IMR-90 (cell line): Measurements from ENCODE around the gene DDX50. TPM values are rescaled to one million over a fixed set of nuclear protein-coding genes. Genes with fewer than 3 reads are reported as not detected.

ENCODE experiments used
- ATAC-seq: fragments of 200-7000 bp; cut with Tn5 transposase; 2 replicates; pipeline ENCODE4 v1.9.1; 2020; ENCODE audit warnings: low read depth, mild to moderate bottlenecking, moderate library complexity
- BruUV-seq: library from RNA; stranded (reverse); fragments of 400-500 nt; replicated peaks from 2 replicates; lab custom pipeline; 2021; lab: Mats Ljungman, UMichigan
- CTCF ChIA-PET: fragments of 300-600 bp; formaldehyde crosslinking; extraction: SDS; loops from one replicate; lab custom pipeline; 2021; ENCODE audit warnings: antibody characterized with exemption; lab: Yijun Ruan, JAX
- POLR2A ChIA-PET: fragments of 300-600 bp; sonication (Branson Sonifier 250); formaldehyde crosslinking; loops from one replicate; lab custom pipeline; 2022; ENCODE audit warnings: antibody characterized with exemption; ENCODE audit not compliant: unreplicated experiment; lab: Charles Lee
- DNase-seq: peaks from one replicate; pipeline ENCODE4 v3.0.0; 2013
- H2AFZ ChIP-seq: replicated peaks from 2 replicates; pipeline ENCODE3; 2013; ENCODE audit warnings: low read length, mild to moderate bottlenecking; ENCODE audit not compliant: poor library complexity
- H2AK5ac ChIP-seq: 2 replicates; pipeline ENCODE4 v1.6.1; 2013; ENCODE audit warnings: low read depth, low read length, inconsistent platforms
- H2AK9ac ChIP-seq: replicated peaks from 2 replicates; pipeline ENCODE3; 2013; ENCODE audit warnings: mild to moderate bottlenecking, low read depth, low read length, moderate library complexity; ENCODE audit not compliant: poor library complexity
- H2BK120ac ChIP-seq: 2 replicates; pipeline ENCODE4 v1.6.1; 2013; ENCODE audit warnings: low read depth, low read length, inconsistent platforms
- H2BK15ac ChIP-seq: 3 replicates; pipeline ENCODE4 v1.6.1; 2013; ENCODE audit warnings: low read depth, low read length, inconsistent platforms
- H2BK20ac ChIP-seq: 2 replicates; pipeline ENCODE4 v1.6.1; 2013; ENCODE audit warnings: low read depth, mild to moderate bottlenecking, inconsistent platforms, low read length, moderate library complexity
- H2BK5ac ChIP-seq: 2 replicates; pipeline ENCODE4 v1.6.1; 2013; ENCODE audit warnings: mild to moderate bottlenecking, low read depth, low read length, inconsistent platforms; ENCODE audit not compliant: poor library complexity, severe bottlenecking
- H3K14ac ChIP-seq: replicated peaks from 2 replicates; pipeline ENCODE4 v1.6.1; 2013; ENCODE audit warnings: low read depth, low read length, inconsistent platforms
- H3K18ac ChIP-seq: 2 replicates; pipeline ENCODE4 v1.6.1; 2013; ENCODE audit warnings: low read depth, low read length, control low read depth
- H3K23ac ChIP-seq: 2 replicates; pipeline ENCODE4 v1.6.1; 2013; ENCODE audit warnings: low read depth, low read length, inconsistent platforms
- H3K27ac ChIP-seq: 2 replicates; pipeline ENCODE4 v1.5.1; 2013; ENCODE audit warnings: mild to moderate bottlenecking, control low read depth, low read length; ENCODE audit not compliant: insufficient read depth
- H3K27me3 ChIP-seq: 2 replicates; pipeline ENCODE4 v1.6.1; 2013; ENCODE audit warnings: low read length; ENCODE audit not compliant: control insufficient read depth, insufficient read depth
- H3K36me3 ChIP-seq: 2 replicates; pipeline ENCODE4 v1.6.1; 2013; ENCODE audit warnings: low read length, mixed read lengths; ENCODE audit not compliant: control insufficient read depth, insufficient read depth
- H3K4ac ChIP-seq: 2 replicates; pipeline ENCODE4 v1.6.1; 2013; ENCODE audit warnings: low read depth, low read length, inconsistent platforms
- H3K4me1 ChIP-seq: 2 replicates; pipeline ENCODE4 v1.6.1; 2013; ENCODE audit warnings: low read length, mixed read lengths; ENCODE audit not compliant: control insufficient read depth, insufficient read depth
- H3K4me2 ChIP-seq: 2 replicates; pipeline ENCODE4 v1.6.1; 2013; ENCODE audit warnings: low read depth, mild to moderate bottlenecking, control low read depth, low read length, moderate library complexity
- H3K4me3 ChIP-seq: 2 replicates; pipeline ENCODE4 v1.5.1; 2013; ENCODE audit warnings: low read depth, mild to moderate bottlenecking, control low read depth, low read length, moderate library complexity; ENCODE audit not compliant: insufficient read depth
- H3K56ac ChIP-seq: 2 replicates; pipeline ENCODE4 v1.6.1; 2013; ENCODE audit warnings: low read length, inconsistent platforms; ENCODE audit not compliant: insufficient read depth; ENCODE audit errors: extremely low read depth
- H3K79me1 ChIP-seq, 2 experiments: 2 replicates each; pipeline ENCODE4 v1.6.1; 2013; ENCODE audit warnings: low read length in 2 of 2, inconsistent platforms in 1 of 2, low read depth in 1 of 2
- H3K9ac ChIP-seq: 2 replicates; pipeline ENCODE4 v1.6.1; 2013; ENCODE audit warnings: low read depth, low read length, control low read depth
- H3K9me1 ChIP-seq: 2 replicates; pipeline ENCODE4 v1.6.1; 2013; ENCODE audit warnings: low read length, inconsistent platforms; ENCODE audit not compliant: insufficient read depth
- H3K9me3 ChIP-seq: 2 replicates; pipeline ENCODE4 v1.6.1; 2013; ENCODE audit warnings: low read length; ENCODE audit not compliant: control insufficient read depth, insufficient read depth
- H4K20me1 ChIP-seq: 2 replicates; pipeline ENCODE4 v1.6.1; 2013; ENCODE audit warnings: low read length, inconsistent platforms; ENCODE audit not compliant: insufficient read depth
- H4K5ac ChIP-seq: 2 replicates; pipeline ENCODE4 v1.6.1; 2013; ENCODE audit warnings: mild to moderate bottlenecking, low read depth, low read length, control low read depth
- H4K8ac ChIP-seq, 2 experiments: 2 replicates each; pipeline ENCODE4 v1.6.1; 2013; ENCODE audit warnings: low read depth in 2 of 2, low read length in 2 of 2, control low read depth in 1 of 2, inconsistent platforms in 1 of 2
- H4K91ac ChIP-seq: 2 replicates; pipeline ENCODE4 v1.6.1; 2013; ENCODE audit warnings: low read depth, low read length, inconsistent platforms; ENCODE audit not compliant: insufficient read depth
- BHLHE40 ChIP-seq: fragments of 150-350 bp; IDR thresholded peaks from 2 replicates; pipeline ENCODE4 v1.6.1; 2016; ENCODE audit warnings: mild to moderate bottlenecking, low read depth, low read length
- CEBPB ChIP-seq: IDR thresholded peaks from 2 replicates; pipeline ENCODE4 v1.6.1; 2012; ENCODE audit warnings: low read depth, low read length, improper control_type of control experiment
- CHD1 ChIP-seq: IDR thresholded peaks from 2 replicates; pipeline ENCODE4 v1.6.1; 2012; ENCODE audit warnings: low read depth, low read length, improper control_type of control experiment
- CTCF ChIP-seq: conservative IDR thresholded peaks from 2 replicates; pipeline ENCODE4 v1.5.1; 2012; ENCODE audit warnings: mild to moderate bottlenecking, low read depth, low read length, improper control_type of control experiment
- ELK1 ChIP-seq: fragments of 150-350 bp; IDR thresholded peaks from 2 replicates; pipeline ENCODE4 v1.6.1; 2016; ENCODE audit warnings: low read depth, mild to moderate bottlenecking, low read length, moderate library complexity, borderline replicate concordance
- FOS ChIP-seq: fragments of 150-350 bp; IDR thresholded peaks from 2 replicates; pipeline ENCODE4 v1.6.1; 2016; ENCODE audit warnings: low read depth, low read length
- MAFK ChIP-seq: IDR thresholded peaks from 2 replicates; pipeline ENCODE4 v1.6.1; 2012; ENCODE audit warnings: low read depth, low read length, improper control_type of control experiment
- MAZ ChIP-seq: IDR thresholded peaks from 2 replicates; pipeline ENCODE4 v1.6.1; 2012; ENCODE audit warnings: low read depth, mild to moderate bottlenecking, low read length, improper control_type of control experiment, moderate library complexity, borderline replicate concordance
- MXI1 ChIP-seq: IDR thresholded peaks from 2 replicates; pipeline ENCODE4 v1.6.1; 2012; ENCODE audit warnings: low read depth, mild to moderate bottlenecking, low read length, moderate library complexity, borderline replicate concordance
- NFE2L2 ChIP-seq: fragments of 150-350 bp; IDR thresholded peaks from 2 replicates; pipeline ENCODE4 v1.6.1; 2016; ENCODE audit warnings: low read depth, mild to moderate bottlenecking, low read length
- POLR2A ChIP-seq: IDR thresholded peaks from 2 replicates; pipeline ENCODE4 v1.6.1; 2012; ENCODE audit warnings: mild to moderate bottlenecking, low read depth, low read length
- RAD21 ChIP-seq: IDR thresholded peaks from 2 replicates; pipeline ENCODE4 v1.6.1; 2012; ENCODE audit warnings: low read length, improper control_type of control experiment
- RCOR1 ChIP-seq: IDR thresholded peaks from 2 replicates; pipeline ENCODE4 v1.6.1; 2012; ENCODE audit warnings: mild to moderate bottlenecking, low read length, improper control_type of control experiment; ENCODE audit not compliant: insufficient replicate concordance
- RFX5 ChIP-seq: IDR thresholded peaks from 2 replicates; pipeline ENCODE4 v1.8.0; 2012; ENCODE audit warnings: low read depth, mild to moderate bottlenecking, low read length, moderate library complexity
- SMC3 ChIP-seq: fragments of 150-350 bp; IDR thresholded peaks from 2 replicates; pipeline ENCODE4 v1.6.1; 2016; ENCODE audit warnings: low read depth, mild to moderate bottlenecking, antibody characterized with exemption, low read length, moderate library complexity
- WGBS, 2 experiments: methylation state at CpG; one replicate each; pipeline versions ENCODE4 v1.1.5 to v1.1.7; 2013; ENCODE audit warnings: missing lambda C conversion rate in 2 of 2; ENCODE audit not compliant: insufficient read length in 1 of 2; ENCODE audit errors: extremely low coverage in 2 of 2; 5-methylcytosine and 5-hydroxymethylcytosine counted together
- dilution Hi-C: fragments of 300-500 bp; cut with HindIII; formaldehyde crosslinking; loops from one replicate; pipeline ENCODE4 v1.14.3; 2018; ENCODE audit warnings: low sequenced_read_pairs; ENCODE audit not compliant: unreplicated experiment
- in situ Hi-C: fragments of 300-500 bp; cut with MboI; formaldehyde crosslinking; loops from 3 replicates; pipeline ENCODE4 v1.14.3; 2019; ENCODE audit warnings: low sequenced_read_pairs, inconsistent platforms, mixed read lengths
- intact Hi-C: fragments of 100-400 bp; cut with micrococcal nuclease; formaldehyde crosslinking; loops from 2 replicates; pipeline ENCODE4 v1.10.0; 2022
- polyA plus RNA-seq, 3 experiments: library from polyadenylated mRNA; depleted of rRNA; stranded (reverse); fragments of >200 nt; gene quantifications; 2 replicates each; pipeline ENCODE4 v1.2.3, GENCODE V29; 2012; ENCODE audit warnings: low replicate concordance in 1 of 3
- total RNA-seq: library from RNA; depleted of rRNA; stranded (reverse); fragments of >200 nt; gene quantifications from 2 replicates; pipeline ENCODE4 v1.2.3, GENCODE V29; 2012
- TF ChIP-seq, protein P1 (sequence below): fragments of 150-350 bp; IDR thresholded peaks from 2 replicates; pipeline ENCODE4 v1.6.1; 2017; ENCODE audit warnings: mild to moderate bottlenecking, antibody characterized with exemption, low read length, low read depth

DDX50 gene
- total and polyA plus RNA-seq, 2 of the 4 experiments (the other 2 are of a cell fraction), result 31.1 to 55.7 TPM

- CTCF ChIA-PET, result no interaction called here
- H3K14ac ChIP-seq, result no peak overlapping the region
- no TSS peak for BruUV-seq
- in situ Hi-C loops (no loop called here), intact Hi-C loops (no loop called here), dilution Hi-C loops (loop anchor here (25.0 kb wide), 1 partner anchor 140 kb away; no protein-coding TSS in a partner anchor)
- H2AK5ac ChIP-seq, result no peak overlapping the region
- H4K20me1 ChIP-seq, result no peaks in the 10 kb centered on the region
- H3K9me3 ChIP-seq, result no peaks in the 10 kb centered on the region
- WGBS, 2 experiments, result no CpG with 5 or more reads among the region's 5 CpGs
- H3K4me2 ChIP-seq, result peak overlapping the region; percentile 96
- H2AFZ ChIP-seq, result no peak overlapping the region
- H3K18ac ChIP-seq, result no peak overlapping the region
- ATAC-seq (no peak), DNase-seq (no peak)
- H2AK9ac ChIP-seq, result no peak overlapping the region
- peaks cover 12 to 49% of the 10 kb centered on the region in 2 experiments for H3K79me1 ChIP-seq
- H3K9ac ChIP-seq, result peak overlapping the region; percentile 87; the same call in 1 of the 2 replicates
- no peak overlapping the region for H3K27ac ChIP-seq
- no peak overlapping the region for H3K56ac ChIP-seq
- TF ChIP-seq SMC3, result no peak
- TF ChIP-seq RFX5, result no peak
- no peak for TF ChIP-seq POLR2A
- no peak for TF ChIP-seq NFE2L2
- TF ChIP-seq CTCF, result no peak
- TF ChIP-seq CEBPB, result no peak
- no peak for TF ChIP-seq RCOR1
- TF ChIP-seq, protein P1, sequence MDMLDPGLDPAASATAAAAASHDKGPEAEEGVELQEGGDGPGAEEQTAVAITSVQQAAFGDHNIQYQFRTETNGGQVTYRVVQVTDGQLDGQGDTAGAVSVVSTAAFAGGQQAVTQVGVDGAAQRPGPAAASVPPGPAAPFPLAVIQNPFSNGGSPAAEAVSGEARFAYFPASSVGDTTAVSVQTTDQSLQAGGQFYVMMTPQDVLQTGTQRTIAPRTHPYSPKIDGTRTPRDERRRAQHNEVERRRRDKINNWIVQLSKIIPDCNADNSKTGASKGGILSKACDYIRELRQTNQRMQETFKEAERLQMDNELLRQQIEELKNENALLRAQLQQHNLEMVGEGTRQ, result no peak
- TF ChIP-seq BHLHE40, result no peak
- no peak for TF ChIP-seq ELK1
- TF ChIP-seq CHD1, result no peak
- TF ChIP-seq MXI1, result no peak
- no peak for TF ChIP-seq FOS
- no peak for TF ChIP-seq MAFK
- no peak for TF ChIP-seq RAD21
- no peak for TF ChIP-seq MAZ
- no peak overlapping the region for H2BK15ac ChIP-seq
- H2BK120ac ChIP-seq, result no peak overlapping the region
- H3K4ac ChIP-seq, result no peak overlapping the region
- H4K91ac ChIP-seq, result no peak overlapping the region
- peaks cover 2% of the 10 kb centered on the region; the same call in 1 of the 2 replicates for H3K36me3 ChIP-seq
- POLR2A ChIA-PET, result no interaction called here
- no peak overlapping the region for H4K5ac ChIP-seq
- no peak overlapping the region for H4K8ac ChIP-seq
- no peaks in the 10 kb centered on the region for H3K27me3 ChIP-seq
- H3K4me3 ChIP-seq, result peak overlapping the region; percentile 86; the same call in 1 of the 2 replicates
- H3K4me1 ChIP-seq, result no peaks in the 10 kb centered on the region; the same call in 1 of the 2 replicates
- H3K23ac ChIP-seq, result no peak overlapping the region
- 0 out of 2 replicates have a peak, but pooled peaks cover 4% of the 10 kb centered on the region for H3K9me1 ChIP-seq
- H2BK5ac ChIP-seq, result no peak overlapping the region
- no peak overlapping the region for H2BK20ac ChIP-seq
Observed at GRCh38 chr10:68902382-68902781, 1.3 kb downstream of the DDX50 start.
